NT2/D1 (cell line): Measurements from ENCODE around the gene ROCK2.

ENCODE experiments used
- SUZ12 ChIP-seq: IDR thresholded peaks from 2 replicates; pipeline ENCODE4 v1.6.1; 2011; ENCODE audit not compliant: insufficient read length, insufficient read depth; ENCODE audit errors: extremely low read depth
- YY1 ChIP-seq: IDR thresholded peaks from 2 replicates; pipeline ENCODE4 v1.6.1; 2011; ENCODE audit not compliant: insufficient read length, insufficient read depth

DNA sequence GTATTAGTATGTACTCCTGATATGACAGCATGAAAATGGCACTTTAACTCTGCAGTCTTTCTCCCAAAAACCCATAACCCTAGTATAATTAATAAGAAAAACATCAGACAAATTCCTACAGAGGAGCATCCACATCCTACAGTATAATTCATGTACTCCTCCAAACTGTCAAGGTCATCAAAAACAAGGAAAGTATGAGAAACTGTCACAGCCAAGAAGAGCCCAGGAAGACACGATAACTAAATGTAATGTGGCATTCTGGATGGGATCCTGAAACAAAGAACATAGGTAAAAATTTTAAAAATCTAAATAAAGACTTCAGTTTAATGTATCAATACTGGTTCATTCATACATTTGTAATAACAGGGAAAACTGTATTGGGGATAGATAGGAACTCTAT, 100.9 kb downstream of the ROCK2 start:
- TF ChIP-seq SUZ12: no peak
- no peak for TF ChIP-seq YY1
